HG03280 (cell line): Measurements from ENCODE around the gene SLC1A4.
"Not testable (repeated sequence)": the region's sequence is repeated elsewhere in the genome, so short reads cannot be mapped to it uniquely, and the experiment has no call there.

Source experiments
- ATAC-seq: cut with Tn5 transposase; IDR thresholded peaks from one replicate; pipeline ENCODE4 v1.9.1; 2021; ENCODE audit warnings: mild to moderate bottlenecking, moderate library complexity; ENCODE audit not compliant: unreplicated experiment

The SLC1A4 gene

GRCh38 chr2:64963719-64964118, 25.5 kb upstream of the SLC1A4 start:
- no peak for ATAC-seq

- ATAC-seq: no peak
Observed at GRCh38 chr2:64966017-64966416, 23.2 kb upstream of the SLC1A4 start.

DNA sequence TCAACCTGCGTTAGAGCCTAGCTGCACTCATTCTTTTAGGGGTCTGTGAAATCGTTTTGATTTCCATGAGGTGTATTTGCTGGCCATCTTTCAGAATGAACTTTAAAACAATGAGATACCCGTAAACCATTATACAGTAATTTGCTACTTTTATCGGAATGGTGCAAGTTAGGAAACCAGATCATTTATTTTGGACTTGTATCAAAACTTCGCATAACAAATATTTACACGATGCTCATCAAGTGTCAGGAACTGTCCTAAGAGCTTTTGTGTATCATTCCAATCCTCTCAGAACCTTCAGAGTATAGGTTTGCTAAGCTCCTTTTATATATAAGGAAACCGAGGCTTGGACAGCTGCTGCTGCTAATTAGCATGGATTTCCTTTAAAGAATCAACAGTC, 22.4 kb upstream of the SLC1A4 start:
- ATAC-seq: no peak

GRCh38 chr2:64967601-64968000, 21.6 kb upstream of the SLC1A4 start:
- no peak for ATAC-seq

DNA sequence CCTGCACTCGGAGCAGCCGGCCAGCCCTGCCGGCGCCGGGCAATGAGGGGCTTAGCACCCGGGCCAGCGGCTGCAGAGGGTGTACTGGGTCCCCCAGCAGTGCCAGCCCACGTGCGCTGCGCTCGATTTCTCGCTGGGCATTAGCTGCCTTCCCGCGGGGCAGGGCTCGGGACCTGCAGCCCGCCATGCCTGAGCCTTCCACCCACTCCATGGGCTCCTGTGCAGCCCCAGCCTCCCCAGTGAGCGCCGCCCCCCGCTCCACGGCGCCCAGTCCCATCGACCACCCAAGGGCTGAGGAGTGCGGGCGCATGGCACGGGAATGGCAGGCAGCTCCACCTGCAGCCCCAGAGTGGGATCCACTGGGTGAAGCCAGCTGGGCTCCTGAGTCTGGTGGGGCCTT, 20.1 kb upstream of the SLC1A4 start:
- not testable (repeated sequence) for ATAC-seq

DNA sequence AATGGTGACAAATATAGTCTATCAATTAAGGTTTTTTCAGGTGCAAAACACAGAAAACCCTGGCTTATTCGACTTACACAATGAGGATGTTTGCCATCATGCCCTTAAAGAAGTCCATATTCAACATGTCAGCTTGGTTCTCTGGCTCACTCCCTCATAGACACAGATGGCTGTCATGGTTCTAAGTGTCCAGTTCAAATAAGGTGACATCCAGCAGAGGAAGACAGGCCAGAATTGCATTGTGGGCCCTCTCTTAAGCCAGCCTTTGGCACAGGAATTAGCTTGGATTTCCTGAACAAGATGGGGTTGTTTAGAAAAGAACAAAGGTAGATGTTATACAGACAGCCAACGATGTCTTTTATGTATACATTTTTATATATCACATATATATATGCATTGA, 18.7 kb upstream of the SLC1A4 start:
- ATAC-seq: no peak

DNA sequence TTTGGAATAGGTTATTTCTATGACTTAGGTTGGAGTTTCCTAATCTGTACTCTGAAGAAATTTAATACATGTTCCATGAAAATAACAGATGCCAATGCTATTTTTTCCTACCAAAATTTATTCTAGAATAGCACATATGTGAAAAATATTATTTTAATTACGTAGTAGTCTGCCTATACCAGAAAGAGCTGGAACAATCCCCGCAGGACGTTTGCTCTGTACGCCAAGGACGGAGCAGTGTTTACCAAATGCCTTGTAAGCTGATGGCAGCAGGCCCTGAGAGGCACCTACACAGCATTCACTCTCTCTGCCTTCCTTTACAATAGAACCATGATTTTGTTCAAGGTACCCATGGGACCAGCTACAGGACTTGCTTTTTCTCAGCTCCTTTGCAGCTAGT, 16.8 kb upstream of the SLC1A4 start:
- no peak for ATAC-seq

GRCh38 chr2:64972876-64973275, 16.3 kb upstream of the SLC1A4 start:
- no peak for ATAC-seq

GRCh38 chr2:64975232-64975821, 13.9 kb upstream of the SLC1A4 start:
- ATAC-seq: no peak

- no peak for ATAC-seq
Observed at GRCh38 chr2:64976276-64976675, 12.9 kb upstream of the SLC1A4 start.

GRCh38 chr2:64978514-64979268, 10.5 kb upstream of the SLC1A4 start:
- ATAC-seq: no peak

DNA sequence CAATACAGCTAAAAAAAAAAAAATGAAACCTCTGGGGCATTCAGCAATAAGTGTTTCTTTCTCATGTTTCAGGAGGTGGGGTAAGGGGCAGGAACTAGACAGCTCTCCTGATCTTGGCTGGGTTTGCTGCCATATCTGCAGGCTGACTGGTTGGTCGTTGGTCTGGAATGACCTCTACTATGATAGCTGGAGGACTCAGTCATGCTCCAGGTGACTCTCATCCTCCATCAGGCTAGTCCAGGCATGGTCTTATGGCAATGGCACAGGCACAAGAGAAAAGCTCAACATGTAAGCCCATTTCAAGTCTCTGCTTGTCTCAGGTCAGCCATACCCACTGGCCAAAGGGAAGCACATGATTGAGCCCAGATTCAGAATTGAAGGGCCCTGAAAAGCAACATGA, 9.5 kb upstream of the SLC1A4 start:
- no peak for ATAC-seq

DNA sequence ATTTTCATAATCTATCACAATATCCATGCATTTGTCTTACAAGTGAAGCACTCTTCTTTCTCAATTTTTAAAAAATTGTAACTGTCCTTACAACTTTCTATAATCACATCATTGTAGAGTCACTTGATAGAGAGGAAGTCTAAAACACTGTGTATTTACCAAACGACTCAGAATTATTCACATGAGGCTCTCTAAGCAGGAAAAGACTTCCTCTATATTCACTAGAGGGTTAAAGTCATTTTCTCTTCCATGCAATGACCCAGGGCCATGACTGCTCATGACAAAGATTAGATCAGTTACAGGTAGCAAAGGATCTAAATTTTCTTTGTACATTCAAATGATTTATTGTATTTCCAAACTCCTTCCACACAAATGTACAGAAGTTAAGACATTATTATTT, 9.0 kb upstream of the SLC1A4 start:
- ATAC-seq: no peak

- ATAC-seq: peak; percentile 42
Observed at GRCh38 chr2:64982311-64982857, 6.8 kb upstream of the SLC1A4 start.

DNA sequence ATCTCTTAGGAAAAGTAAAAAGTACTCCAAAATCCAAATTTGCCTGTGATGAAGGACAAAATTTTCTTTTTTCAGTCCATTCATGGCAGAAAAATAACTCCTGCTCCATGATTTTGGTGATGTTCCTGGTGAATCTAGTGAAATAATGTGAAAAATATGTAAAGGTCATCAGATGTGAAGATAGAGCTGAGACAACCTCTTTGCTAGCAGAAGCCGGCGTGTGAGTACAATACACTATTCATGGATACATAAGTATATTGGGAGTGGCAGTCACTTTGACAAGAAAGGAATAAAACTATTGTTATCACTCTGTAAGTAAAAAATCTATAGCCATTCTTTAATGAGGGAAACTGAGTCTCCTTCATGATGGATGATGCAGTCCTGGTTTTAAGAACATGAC, 6.3 kb upstream of the SLC1A4 start:
- ATAC-seq: no peak

DNA sequence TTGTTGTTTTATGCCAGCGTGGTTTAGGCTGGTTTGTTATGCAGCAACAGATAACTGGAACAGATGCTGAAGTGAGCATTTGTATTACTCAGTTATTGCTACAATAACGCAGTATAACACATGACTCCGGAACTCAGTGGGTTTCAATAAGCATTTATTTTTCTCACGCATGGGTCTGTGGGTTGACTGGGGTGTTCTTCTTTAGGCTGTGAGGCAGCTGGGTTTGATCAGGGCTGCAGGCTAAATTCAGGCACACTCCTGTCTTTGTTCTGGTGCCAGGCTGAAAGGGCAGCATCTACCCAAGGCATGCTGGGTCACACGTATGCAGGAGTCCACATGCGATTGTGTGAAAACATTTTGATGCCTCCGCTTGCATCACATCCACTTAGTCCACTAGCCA, 3.8 kb upstream of the SLC1A4 start:
- no peak for ATAC-seq

- peak; percentile 20 for ATAC-seq
Observed at GRCh38 chr2:64987001-64987955, 1.9 kb upstream of the SLC1A4 start.

DNA sequence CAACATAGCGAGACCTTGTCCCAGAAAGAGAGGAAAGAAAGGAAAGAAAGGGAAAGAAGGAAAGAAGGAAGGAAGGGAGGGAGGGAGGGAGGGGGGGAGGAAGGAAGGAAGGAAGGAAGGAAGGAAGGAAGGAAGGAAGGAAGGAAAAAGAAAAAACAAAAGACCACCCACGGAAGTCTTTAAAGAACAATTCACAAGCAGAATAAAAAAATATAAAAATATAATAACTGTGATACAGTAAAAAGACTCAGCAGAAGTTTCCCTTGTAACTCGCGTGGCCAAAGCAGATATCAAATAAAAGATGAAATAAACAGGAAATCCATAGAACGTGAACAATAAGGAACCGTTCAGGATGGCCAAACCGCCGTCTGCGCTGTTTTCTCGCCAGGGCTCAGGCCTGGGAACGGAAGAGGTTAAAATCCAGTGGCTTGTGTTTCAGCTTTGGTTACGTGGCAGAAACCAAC, 1.2 kb upstream of the SLC1A4 start:
- ATAC-seq: no peak

DNA sequence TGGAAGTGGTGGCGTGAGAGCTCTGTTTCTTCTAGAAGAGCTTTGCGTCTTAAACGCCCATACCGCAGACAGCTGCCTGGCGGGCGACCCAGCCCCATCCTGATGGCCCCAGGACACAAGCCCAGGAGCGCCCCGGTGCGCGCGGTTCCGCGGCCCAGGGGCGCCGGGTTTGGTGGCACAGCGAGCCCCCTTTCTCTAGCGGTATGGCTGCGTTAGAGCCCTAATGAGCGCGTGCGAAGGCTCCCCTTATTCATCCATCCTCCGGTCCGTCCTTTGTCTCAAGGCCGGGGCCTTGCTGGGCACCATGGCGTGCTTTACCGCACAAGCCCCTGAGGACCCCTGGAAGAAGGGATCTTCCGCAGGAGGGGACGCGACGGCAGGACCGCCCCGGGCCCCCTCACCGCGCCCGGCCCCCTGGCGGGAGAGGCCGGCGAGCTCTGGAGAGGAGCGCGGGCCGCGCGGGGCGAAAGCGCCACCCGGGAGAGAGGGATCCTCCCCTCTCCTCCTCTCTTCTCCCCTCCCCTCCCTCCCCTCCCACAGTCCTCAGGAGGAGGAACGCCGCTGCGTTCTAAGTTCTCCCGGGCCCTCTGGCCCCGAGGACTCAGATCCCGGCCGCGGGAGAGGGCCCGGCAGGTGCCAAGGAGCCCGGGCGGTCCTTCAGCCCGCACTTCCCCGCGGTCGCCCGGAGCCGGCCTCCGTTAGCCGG, 626 bp upstream of the SLC1A4 start:
- ATAC-seq: peak; percentile 39

GRCh38 chr2:64989982-64990614, 899 bp downstream of the SLC1A4 start:
- ATAC-seq: no peak
